ENCODE results near the gene IKZF1.

DNA sequence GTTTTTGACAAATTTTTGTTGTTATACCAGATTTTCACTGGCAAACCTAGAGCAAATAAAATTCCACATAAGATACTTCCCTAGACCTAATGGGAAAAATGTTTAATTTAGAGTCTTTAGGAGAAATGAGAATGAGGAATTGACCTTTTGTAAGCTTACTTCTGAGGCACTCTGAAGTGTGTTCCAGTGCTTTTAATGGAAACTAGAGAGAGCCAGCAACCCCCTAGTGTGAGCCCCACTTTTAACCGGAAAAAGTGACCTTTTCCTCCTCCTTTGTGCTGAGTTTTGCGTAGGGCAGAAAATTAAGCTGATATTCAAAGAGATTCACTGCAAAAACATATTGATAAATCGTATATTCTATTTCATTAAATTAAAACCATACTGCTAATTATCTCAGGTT, 5.2 kb downstream of the IKZF1 start:
- no peak for TF ChIP-seq EZH2 (IDR thresholded peaks at IDR 0.05)
- TF ChIP-seq FOXP2 (optimal IDR thresholded peaks at IDR 0.05; ENCODE audit: control extremely low read depth, extremely low read length, insufficient read depth): no peak
- no peak for TF ChIP-seq POLR2AphosphoS5 (IDR thresholded peaks at IDR 0.05; ENCODE audit: borderline replicate concordance, low read depth, low read length)
